HCT116 (cell line): ENCODE data around the gene DYNLT4. TPM values are rescaled to one million over a fixed set of nuclear protein-coding genes. Genes with fewer than 3 reads are reported as not detected.

ENCODE experiments used
- ATAC-seq: fragments of 200-7000 bp; cut with Tn5 transposase; 2 replicates; pipeline ENCODE4 v1.9.1; 2020; ENCODE audit warnings: mild to moderate bottlenecking, moderate library complexity
- BruUV-seq: library from RNA; stranded (reverse); fragments of 400-500 nt; replicated peaks from 2 replicates; lab custom pipeline; 2021; lab: Mats Ljungman, UMichigan
- CTCF ChIA-PET: fragments of 300-600 bp; sonication (Branson Sonifier 250); formaldehyde crosslinking; loops from one replicate; lab custom pipeline; 2021; ENCODE audit warnings: antibody characterized with exemption; lab: Charles Lee
- POLR2A ChIA-PET: fragments of 300-600, 350-600 bp; sonication (Branson Sonifier 250); formaldehyde crosslinking; loops from one replicate; lab custom pipeline; 2021; ENCODE audit warnings: antibody characterized with exemption; lab: Charles Lee
- RAD21 ChIA-PET, 2 experiments: fragments of 300-600 bp; sonication (Branson Sonifier 250); formaldehyde crosslinking; loops; one replicate each; lab custom pipeline; 2023; ENCODE audit warnings: low total read pairs in 2 of 2; ENCODE audit not compliant: uncharacterized antibody in 2 of 2, unreplicated experiment in 2 of 2, low non-redundant PET in 1 of 2; lab: Charles Lee
- DNase-seq: peaks from one replicate; pipeline ENCODE4 v3.0.0-alpha.2; 2010; ENCODE audit warnings: low read depth, low spot score
- H2AFZ ChIP-seq: fragments of 200-600 bp; shearing (Covaris generic), sonication (generic); 2 replicates; pipeline ENCODE4 v1.6.1; 2017; ENCODE audit warnings: low read depth, mixed run types, mixed read lengths, antibody characterized with exemption, low read length; ENCODE audit not compliant: poor library complexity, severe bottlenecking
- H3K27ac ChIP-seq: 2 replicates; pipeline ENCODE4 v1.5.1; 2012; ENCODE audit warnings: low read depth, low read length
- H3K27me3 ChIP-seq: fragments of 200-600 bp; sonication (generic); 2 replicates; pipeline ENCODE4 v1.6.1; 2016; ENCODE audit warnings: mixed run types, low read length, mixed read lengths; ENCODE audit not compliant: insufficient read depth
- H3K36me3 ChIP-seq, 2 experiments: fragments of 200-500 bp in 1 of 2; fragments of 200-600 bp in 1 of 2; sonication (Bioruptor generic) in 1 of 2; sonication (generic) in 1 of 2; 2 replicates each; pipeline versions ENCODE4 v1.5.1 to v1.6.1; 2014 to 2016; ENCODE audit warnings: low read length in 2 of 2, inconsistent platforms in 1 of 2, mixed read lengths in 1 of 2, mixed run types in 1 of 2; ENCODE audit not compliant: insufficient read depth in 2 of 2, control insufficient read depth in 1 of 2
- H3K4me1 ChIP-seq, 2 experiments: fragments of 200-600 bp in 1 of 2; sonication (generic) in 1 of 2; 2 replicates each; pipeline versions ENCODE4 v1.5.1 to v1.6.1; 2012 to 2017; ENCODE audit warnings: low read length in 2 of 2, inconsistent platforms in 1 of 2, mild to moderate bottlenecking in 1 of 2, mixed read lengths in 1 of 2, mixed run types in 1 of 2, moderate library complexity in 1 of 2; ENCODE audit not compliant: insufficient read depth in 2 of 2, control insufficient read depth in 1 of 2
- H3K4me2 ChIP-seq: fragments of 200-600 bp; sonication (generic); 2 replicates; pipeline ENCODE4 v1.6.1; 2017; ENCODE audit warnings: mixed run types, low read length, mixed read lengths
- H3K4me3 ChIP-seq, 2 experiments: fragments of 200-600 bp in 1 of 2; sonication (generic) in 1 of 2; replicated peaks in 1 of 2; 2 replicates each; pipeline ENCODE4 v1.5.1; 2011 to 2016; ENCODE audit warnings: low read length in 2 of 2, control low read depth in 1 of 2, low read depth in 1 of 2, mild to moderate bottlenecking in 1 of 2, mixed read lengths in 1 of 2, mixed run types in 1 of 2
- H3K79me2 ChIP-seq: fragments of 200-600 bp; sonication (generic); 2 replicates; pipeline ENCODE4 v1.6.1; 2017; ENCODE audit warnings: mild to moderate bottlenecking, mixed run types, low read length, moderate library complexity, mixed read lengths; ENCODE audit not compliant: insufficient read depth
- H3K9ac ChIP-seq: fragments of 200-600 bp; sonication (generic); 2 replicates; pipeline ENCODE4 v1.6.1; 2016; ENCODE audit warnings: low read length, mixed read lengths
- H3K9me2 ChIP-seq: fragments of 200-600 bp; sonication (generic), shearing (Covaris generic); 2 replicates; pipeline ENCODE4 v1.6.1; 2017; ENCODE audit warnings: mixed run types, mild to moderate bottlenecking, moderate library complexity; ENCODE audit not compliant: insufficient read depth
- H3K9me3 ChIP-seq, 2 experiments: fragments of 200-500 bp in 1 of 2; fragments of 200-600 bp in 1 of 2; sonication (Bioruptor generic) in 1 of 2; sonication (generic) in 1 of 2; 2 replicates each; pipeline ENCODE4 v1.6.1; 2014 to 2017; ENCODE audit warnings: low read length in 2 of 2, mixed read lengths in 2 of 2, inconsistent platforms in 1 of 2, low read depth in 1 of 2, mild to moderate bottlenecking in 1 of 2, mixed run types in 1 of 2, moderate library complexity in 1 of 2; ENCODE audit not compliant: control insufficient read depth in 1 of 2, insufficient read depth in 1 of 2
- H4K20me1 ChIP-seq: fragments of 200-600 bp; sonication (generic), shearing (Covaris generic); 2 replicates; pipeline ENCODE4 v1.6.1; 2017; ENCODE audit warnings: mixed run types, mild to moderate bottlenecking, moderate library complexity; ENCODE audit not compliant: insufficient read depth
- ATF3 ChIP-seq: IDR thresholded peaks from 2 replicates; pipeline ENCODE4 v1.6.1; 2012
- CBX3 ChIP-seq: IDR thresholded peaks from 2 replicates; pipeline ENCODE4 v1.6.1; 2012; ENCODE audit warnings: low read depth
- CEBPB ChIP-seq: IDR thresholded peaks from 2 replicates; pipeline ENCODE4 v1.6.1; 2012; ENCODE audit warnings: low read depth
- CTCF ChIP-seq, 3 experiments: fragments of 200-600 bp in 1 of 3; sonication (generic) in 1 of 3; IDR thresholded peaks in 2 of 3; conservative IDR thresholded peaks in 1 of 3; 2 replicates each; pipeline ENCODE4 v1.5.1; 2012 to 2017; ENCODE audit warnings: low read depth in 2 of 3, low read length in 2 of 3, antibody characterized with exemption in 1 of 3, borderline replicate concordance in 1 of 3, control low read depth in 1 of 3, mild to moderate bottlenecking in 1 of 3, mixed read lengths in 1 of 3, mixed run types in 1 of 3, moderate library complexity in 1 of 3; ENCODE audit not compliant: insufficient read depth in 1 of 3
- ELF1 ChIP-seq: IDR thresholded peaks from 2 replicates; pipeline ENCODE4 v1.6.1; 2012; ENCODE audit warnings: low read depth, borderline replicate concordance
- EZH2 ChIP-seq: fragments of 200-600 bp; sonication (generic); IDR thresholded peaks from 2 replicates; pipeline ENCODE4 v1.6.1; 2017; ENCODE audit warnings: antibody characterized with exemption, mixed run types
- EZH2phosphoT487 ChIP-seq: fragments of 200-600 bp; IDR thresholded peaks from 2 replicates; pipeline ENCODE4 v1.6.1; 2018; ENCODE audit warnings: antibody characterized with exemption, borderline replicate concordance
- JUND ChIP-seq: IDR thresholded peaks from 2 replicates; pipeline ENCODE4 v1.6.1; 2012
- MAX ChIP-seq: IDR thresholded peaks from 2 replicates; pipeline ENCODE4 v1.6.1; 2012
- POLR2A ChIP-seq: IDR thresholded peaks from 2 replicates; pipeline ENCODE4 v1.7.0; 2011; ENCODE audit warnings: borderline replicate concordance; ENCODE audit not compliant: insufficient read depth, insufficient read length; ENCODE audit errors: extremely low read depth
- POLR2AphosphoS5 ChIP-seq: IDR thresholded peaks from 2 replicates; pipeline ENCODE4 v1.6.1; 2011; ENCODE audit warnings: mild to moderate bottlenecking, low read depth, low read length, moderate library complexity
- SIN3A ChIP-seq: IDR thresholded peaks from 2 replicates; pipeline ENCODE4 v1.6.1; 2012; ENCODE audit warnings: low read depth
- TCF7L2 ChIP-seq: IDR thresholded peaks from 2 replicates; pipeline ENCODE4 v1.7.0; 2011; ENCODE audit warnings: borderline replicate concordance, inconsistent platforms; ENCODE audit not compliant: insufficient read depth, insufficient read length; ENCODE audit errors: extremely low read depth
- ZBTB33 ChIP-seq: IDR thresholded peaks from 2 replicates; pipeline ENCODE4 v1.6.1; 2011; ENCODE audit warnings: mild to moderate bottlenecking, low read length, moderate library complexity; ENCODE audit not compliant: insufficient replicate concordance; ENCODE audit errors: extremely low read depth
- ZNF274 ChIP-seq: fragments of 200-500 bp; sonication (Bioruptor generic); IDR thresholded peaks from 2 replicates; pipeline ENCODE4 v1.6.1; 2014; ENCODE audit warnings: mild to moderate bottlenecking, low read depth, low read length, inconsistent platforms
- intact Hi-C: fragments of 100-400 bp; cut with micrococcal nuclease; formaldehyde crosslinking; loops from 2 replicates; pipeline ENCODE4 v1.10.0; 2022
- total RNA-seq: library from RNA; stranded (reverse); gene quantifications from one replicate; pipeline ENCODE4 v1.2.1, GENCODE V29; 2021; ENCODE audit not compliant: unreplicated experiment

DYNLT4 gene
- total RNA-seq, 1 experiment from 2014 or later: 0.96 TPM

GRCh38 chr1:44817771-44818495 lies 10.8 kb upstream of the DYNLT4 start:
- Histone ChIP-seq H3K36me3 (no peaks in the 10 kb centered on the region), H3K4me1 (peaks cover 11 to 39% of the 10 kb centered on the region in 2 experiments), H4K20me1 (no peaks in the 10 kb centered on the region), H3K9me3 (no peaks in the 10 kb centered on the region), H3K4me3 (no peak overlapping the region), H3K9ac (no peak overlapping the region), H3K27me3 (no peaks in the 10 kb centered on the region), H3K27ac (0 out of 2 replicates have a peak overlapping the region, but pooled peaks have one; percentile 22), H3K79me2 (no peaks in the 10 kb centered on the region), H3K4me2 (no peak overlapping the region), H2AFZ (no peak overlapping the region), H3K9me2 (no peaks in the 10 kb centered on the region)
- TF ChIP-seq ZNF274: no peak
- no peak for TF ChIP-seq POLR2AphosphoS5
- no peak for TF ChIP-seq CBX3
- TF ChIP-seq ZBTB33: no peak
- TF ChIP-seq CTCF (IDR thresholded peaks at IDR 0.05 in 2 of 3, conservative IDR thresholded peaks at IDR 0.05 in 1 of 3; ENCODE audit: borderline replicate concordance in 1 of 3, insufficient read depth in 1 of 3, low read depth in 2 of 3, low read length in 2 of 3): no peak
- TF ChIP-seq EZH2phosphoT487: no peak
- no peak for TF ChIP-seq MAX
- TF ChIP-seq JUND: no peak
- TF ChIP-seq EZH2: no peak
- TF ChIP-seq TCF7L2: no peak
- no peak for TF ChIP-seq ATF3
- TF ChIP-seq POLR2A: no peak
- TF ChIP-seq SIN3A: no peak
- TF ChIP-seq ELF1: no peak
- TF ChIP-seq CEBPB: no peak
- no TSS peak for BruUV-seq
- ChIA-PET CTCF (interaction anchor here (0.9 to 1.8 kb wide), 3 partner anchors 9 to 24 kb away, joined by 4 to 8 read pairs (median 7); partner anchors contain the start of genes BTBD19 and PLK3), RAD21 (interaction anchor here (0.7 to 0.9 kb wide), 2 partner anchors 21 to 25 kb away, joined by 3 read pairs; no protein-coding TSS in a partner anchor), POLR2A (interaction anchor here (0.8 to 9.1 kb wide), 10 partner anchors 10 to 97 kb away, joined by 3 to 200 read pairs (median 47); partner anchors contain the start of genes BEST4, BTBD19, DYNLT4 and PLK3)
- intact Hi-C loops: no loop called here
- DNase-seq (no peak), ATAC-seq (no peak)
